GM19023 (cell line): ENCODE measurements around the gene PLA2G3.
"Not testable (repeated sequence)": the region's sequence is repeated elsewhere in the genome, so short reads cannot be mapped to it uniquely, and the experiment has no call there.

ENCODE experiments used
- ATAC-seq: cut with Tn5 transposase; IDR thresholded peaks from one replicate; pipeline ENCODE4 v1.9.1; 2021; ENCODE audit warnings: mild to moderate bottlenecking, moderate library complexity; ENCODE audit not compliant: unreplicated experiment

PLA2G3 gene, protein sequence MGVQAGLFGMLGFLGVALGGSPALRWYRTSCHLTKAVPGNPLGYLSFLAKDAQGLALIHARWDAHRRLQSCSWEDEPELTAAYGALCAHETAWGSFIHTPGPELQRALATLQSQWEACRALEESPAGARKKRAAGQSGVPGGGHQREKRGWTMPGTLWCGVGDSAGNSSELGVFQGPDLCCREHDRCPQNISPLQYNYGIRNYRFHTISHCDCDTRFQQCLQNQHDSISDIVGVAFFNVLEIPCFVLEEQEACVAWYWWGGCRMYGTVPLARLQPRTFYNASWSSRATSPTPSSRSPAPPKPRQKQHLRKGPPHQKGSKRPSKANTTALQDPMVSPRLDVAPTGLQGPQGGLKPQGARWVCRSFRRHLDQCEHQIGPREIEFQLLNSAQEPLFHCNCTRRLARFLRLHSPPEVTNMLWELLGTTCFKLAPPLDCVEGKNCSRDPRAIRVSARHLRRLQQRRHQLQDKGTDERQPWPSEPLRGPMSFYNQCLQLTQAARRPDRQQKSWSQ

DNA sequence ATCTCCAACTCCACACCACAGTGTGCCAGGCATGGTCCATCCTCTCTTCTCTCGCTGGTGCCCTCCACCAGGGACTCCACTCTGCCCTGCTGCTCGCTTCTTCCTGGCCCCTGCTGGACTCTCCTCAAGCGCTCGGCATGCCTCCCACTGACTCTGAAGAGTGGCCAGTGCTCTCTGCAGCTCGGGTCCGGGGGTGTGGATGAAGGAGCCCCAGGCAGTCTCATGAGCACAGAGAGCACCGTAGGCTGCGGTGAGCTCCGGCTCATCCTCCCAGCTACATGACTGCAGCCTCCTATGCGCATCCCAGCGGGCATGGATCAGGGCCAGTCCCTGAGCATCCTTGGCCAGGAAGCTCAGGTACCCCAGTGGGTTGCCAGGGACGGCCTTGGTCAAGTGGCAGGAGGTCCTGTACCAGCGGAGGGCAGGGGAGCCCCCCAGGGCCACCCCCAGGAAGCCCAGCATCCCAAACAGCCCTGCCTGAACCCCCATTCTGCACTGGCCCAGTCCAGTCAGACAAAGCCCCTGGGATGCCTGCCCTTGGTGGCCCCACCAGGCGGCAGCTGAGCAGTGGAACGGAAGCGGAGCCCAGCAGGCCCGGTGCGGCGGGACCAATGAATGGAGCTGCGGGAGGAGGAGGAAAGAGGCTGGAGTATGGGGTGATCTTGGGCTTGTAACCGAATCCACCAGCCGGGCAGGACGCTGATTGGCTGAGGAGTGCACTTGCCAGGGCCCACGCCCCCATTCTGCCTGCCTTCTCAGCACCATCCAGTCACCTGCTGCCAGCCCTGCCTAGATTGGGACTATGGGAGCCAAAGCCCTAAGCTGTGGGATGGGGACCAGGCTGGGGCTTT, at the start of gene PLA2G3:
Gene PLA2G3, minus strand, starts transcription at position 643 of the 851 bp plus-strand sequence. Its CDS starts 154 bp downstream, at position 489.
- no peak for ATAC-seq

DNA sequence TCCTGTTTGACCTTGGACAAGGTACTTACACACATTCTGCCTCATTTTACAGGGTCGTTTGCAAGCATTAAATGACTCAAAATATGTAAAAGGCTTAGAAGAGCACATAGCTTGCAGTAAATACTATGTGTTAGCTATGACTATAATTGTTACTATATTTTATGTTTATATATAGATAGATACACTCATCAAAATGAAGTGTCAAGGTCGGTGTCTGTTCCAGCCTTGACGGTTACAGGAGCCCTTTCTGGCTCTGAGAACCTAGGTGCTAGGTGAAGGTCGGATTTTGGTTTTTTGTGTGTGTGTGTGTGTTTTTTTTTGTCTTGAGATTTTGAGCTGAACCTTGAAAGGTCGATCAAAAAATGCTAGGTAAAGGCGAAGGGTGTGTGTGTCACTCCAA, 47.3 kb upstream of the PLA2G3 start:
- ATAC-seq, result no peak

DNA sequence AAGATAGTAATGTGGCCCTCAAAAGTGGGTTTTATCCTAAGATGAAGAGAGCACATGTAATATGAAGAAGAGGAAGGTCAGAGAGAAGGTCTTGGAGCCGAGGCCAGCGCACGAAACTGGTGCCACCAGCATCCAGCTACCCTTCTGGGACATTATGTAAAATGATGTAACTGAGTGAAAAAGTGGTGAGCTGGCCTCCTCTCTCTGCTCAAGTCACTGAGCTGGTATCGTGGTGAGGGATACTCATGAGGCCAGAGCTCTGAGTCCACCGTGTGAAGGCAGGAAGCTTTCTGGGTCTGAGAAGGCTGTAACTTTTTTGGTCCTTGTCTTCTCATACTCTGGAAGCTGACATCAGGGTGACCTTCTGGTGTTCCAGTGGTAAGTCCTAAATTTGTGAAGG, 44.7 kb upstream of the PLA2G3 start:
- no peak for ATAC-seq

DNA sequence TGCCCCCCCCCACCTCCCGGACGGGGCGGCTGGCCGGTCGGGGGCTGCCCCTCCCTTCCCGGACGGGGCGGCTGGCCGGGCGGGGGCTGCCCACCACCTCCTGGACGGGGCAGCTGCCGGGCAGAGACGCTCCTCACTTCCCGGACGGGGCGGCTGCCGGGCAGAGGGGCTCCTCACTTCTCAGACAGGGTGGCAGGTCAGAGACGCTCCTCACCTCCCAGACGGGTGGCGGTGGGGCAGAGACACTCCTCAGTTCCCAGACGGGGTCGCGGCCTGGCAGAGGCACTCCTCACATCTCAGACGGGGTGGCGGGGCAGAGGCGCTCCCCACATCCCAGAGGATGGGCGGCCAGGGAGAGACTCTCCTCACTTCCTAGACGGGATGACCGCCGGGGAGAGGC, 43.7 kb upstream of the PLA2G3 start:
- ATAC-seq, result no peak

DNA sequence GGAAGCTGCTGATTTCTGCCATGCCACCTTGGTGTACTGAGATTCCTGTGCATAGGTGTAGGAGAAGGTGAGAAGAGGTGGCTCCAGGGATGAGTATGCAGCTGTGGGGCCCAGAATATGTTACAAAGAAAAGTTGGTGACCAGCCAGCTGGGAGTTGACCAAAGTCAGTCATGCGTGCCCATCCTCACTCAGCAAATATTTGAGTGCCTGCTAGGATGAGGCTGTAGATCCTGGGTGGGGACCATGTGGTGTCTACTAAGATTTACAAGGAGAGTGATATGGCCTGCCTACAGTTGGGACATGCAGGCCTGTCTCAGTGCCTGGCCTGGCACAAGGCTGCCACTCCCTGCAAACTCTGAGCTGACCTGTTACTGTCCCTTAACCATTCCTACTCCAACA, 39.0 kb upstream of the PLA2G3 start:
- no peak for ATAC-seq

DNA sequence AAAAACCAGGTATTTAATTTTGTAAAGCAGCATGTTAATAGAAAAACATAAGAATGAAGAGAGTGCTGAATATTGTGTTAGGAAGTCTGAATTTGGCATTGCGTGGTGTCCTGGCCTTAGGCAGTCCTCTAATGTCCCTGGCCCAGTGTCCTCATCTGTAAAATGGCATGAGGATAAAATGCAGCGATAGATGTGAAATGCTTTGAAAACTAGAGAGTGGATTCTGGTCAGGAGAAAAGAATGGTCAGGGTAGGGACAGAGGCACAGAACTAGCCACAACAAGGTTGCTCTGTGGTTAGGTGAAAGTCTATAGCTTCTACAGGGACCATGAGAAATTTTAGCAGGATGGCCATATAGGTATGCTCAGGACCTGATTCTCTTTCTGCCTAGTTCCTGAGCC, 38.6 kb upstream of the PLA2G3 start:
- no peak for ATAC-seq

DNA sequence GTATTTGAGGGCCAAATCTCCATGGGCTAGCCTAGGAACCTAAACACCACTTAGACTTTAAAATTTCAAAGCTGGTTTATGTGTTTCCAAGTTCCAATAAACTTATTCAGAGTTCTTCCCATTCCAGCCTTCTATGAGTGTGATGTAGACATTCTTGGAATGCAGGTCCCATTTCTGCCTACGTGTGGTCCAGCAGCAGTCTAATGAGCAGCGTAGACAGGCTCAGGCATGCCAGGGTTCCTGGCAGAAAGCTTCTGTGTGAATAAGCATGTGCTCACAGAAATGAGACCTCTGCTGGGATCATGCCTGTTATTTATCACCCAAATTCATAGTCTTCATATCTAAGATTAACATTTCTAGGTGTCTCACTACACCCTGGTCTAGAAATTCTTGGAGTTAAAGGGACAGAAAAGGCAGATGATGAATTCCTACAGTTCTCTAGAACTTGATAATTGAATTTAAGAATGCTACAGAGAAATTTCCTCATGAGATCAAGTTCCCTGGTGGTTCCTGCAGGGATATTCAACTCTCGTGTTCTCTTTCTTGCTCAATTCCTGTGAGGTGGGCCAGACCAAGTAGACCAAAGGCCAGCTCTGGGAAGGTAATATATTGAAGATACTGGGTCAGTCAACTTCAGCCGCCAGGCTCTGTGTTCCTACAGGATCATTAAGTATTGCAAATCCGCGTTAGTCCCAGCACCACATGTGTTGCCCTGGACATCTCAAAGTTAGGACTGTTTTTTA, 37.3 kb upstream of the PLA2G3 start:
- no peak for ATAC-seq

DNA sequence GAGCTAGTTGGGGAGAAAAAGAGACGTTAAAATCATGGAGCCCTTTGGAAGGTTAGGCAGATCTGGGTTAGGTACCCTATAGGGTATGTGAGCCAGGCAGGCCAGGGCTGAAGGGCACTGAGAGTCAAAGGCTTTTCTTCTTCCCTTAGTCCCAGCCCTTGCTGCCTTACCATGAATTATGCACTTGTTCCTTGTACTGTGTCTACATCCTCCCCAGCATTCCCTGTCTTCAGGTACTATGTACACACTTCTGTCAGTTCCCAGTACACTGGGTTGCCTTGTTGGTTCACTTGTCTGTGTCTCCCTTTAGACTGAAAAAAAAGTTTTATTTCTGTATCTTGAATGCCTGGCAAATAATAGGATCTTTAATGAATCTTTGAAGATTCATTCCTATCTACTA, 36.6 kb upstream of the PLA2G3 start:
- ATAC-seq, result no peak

DNA sequence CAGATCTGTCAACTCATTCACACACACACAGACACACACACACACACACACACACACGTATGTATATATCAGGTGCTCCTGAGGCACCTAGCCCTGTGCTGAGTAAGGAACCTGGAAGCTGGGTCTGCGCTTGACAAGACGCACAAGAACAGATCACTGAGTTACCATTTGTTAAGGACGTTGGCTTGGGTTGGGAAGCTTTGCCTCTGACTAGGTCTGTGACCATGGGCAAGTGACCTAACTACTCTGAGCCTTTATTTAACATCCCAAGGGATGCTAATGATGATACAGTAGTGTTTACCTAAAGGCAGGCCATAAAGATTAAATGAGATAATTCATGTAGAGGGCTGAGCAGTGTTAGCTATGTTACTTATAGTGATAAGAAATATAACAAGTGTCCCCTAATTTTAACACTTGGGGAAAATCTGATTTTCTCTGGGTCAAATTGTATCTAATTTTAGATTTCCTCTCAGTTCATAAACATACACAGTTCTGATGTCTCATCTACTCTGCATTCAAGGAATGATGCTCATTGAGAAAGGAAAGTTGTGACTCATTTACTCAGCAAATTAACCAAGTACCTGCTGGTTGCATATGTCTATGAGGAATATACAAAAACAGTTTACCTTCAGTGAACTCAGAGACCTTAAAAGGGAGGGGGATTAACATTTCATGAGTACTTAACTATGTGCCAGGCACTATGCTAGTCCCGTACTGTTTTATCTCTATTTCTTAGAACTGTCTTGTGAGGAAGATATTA, 33.3 kb upstream of the PLA2G3 start:
- ATAC-seq, result no peak

DNA sequence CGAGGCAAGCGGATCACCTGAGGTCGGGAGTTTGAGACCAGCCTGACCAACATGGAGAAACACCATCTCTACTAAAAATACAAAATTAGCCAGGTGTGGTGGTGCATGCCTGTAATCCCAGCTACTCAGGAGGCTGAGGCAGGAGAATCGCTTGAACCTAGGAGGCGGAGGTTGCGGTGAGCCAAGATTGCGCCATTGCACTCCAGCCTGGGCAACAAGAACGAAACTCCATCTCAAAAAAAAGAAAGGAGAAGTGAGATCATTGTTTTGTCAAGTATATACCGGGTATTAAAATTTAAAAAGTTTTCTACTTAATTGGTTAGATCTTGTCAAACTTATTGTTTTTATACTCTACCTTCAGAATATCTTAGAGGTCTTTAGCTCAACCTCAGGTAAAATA, 31.4 kb upstream of the PLA2G3 start:
- not testable (repeated sequence) for ATAC-seq

DNA sequence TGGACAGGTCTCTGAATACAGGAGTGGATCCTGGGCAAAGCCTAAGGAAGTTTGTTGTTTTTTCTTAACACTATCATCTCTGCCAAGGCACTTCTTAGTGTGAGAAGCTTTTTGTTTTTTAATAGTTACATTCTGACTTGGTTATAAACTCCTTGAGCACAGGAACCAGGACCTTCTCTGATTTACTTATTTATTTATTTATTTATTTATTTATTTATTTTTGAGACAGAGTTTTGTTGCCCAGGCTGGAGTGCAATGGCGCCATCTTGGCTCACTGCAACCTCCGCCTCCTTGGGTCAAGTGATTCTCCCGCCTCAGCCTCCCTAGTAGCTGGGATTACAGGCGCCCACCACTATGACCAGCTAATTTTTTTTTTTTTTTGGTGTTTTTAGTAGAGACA, 30.7 kb upstream of the PLA2G3 start:
- no peak for ATAC-seq

DNA sequence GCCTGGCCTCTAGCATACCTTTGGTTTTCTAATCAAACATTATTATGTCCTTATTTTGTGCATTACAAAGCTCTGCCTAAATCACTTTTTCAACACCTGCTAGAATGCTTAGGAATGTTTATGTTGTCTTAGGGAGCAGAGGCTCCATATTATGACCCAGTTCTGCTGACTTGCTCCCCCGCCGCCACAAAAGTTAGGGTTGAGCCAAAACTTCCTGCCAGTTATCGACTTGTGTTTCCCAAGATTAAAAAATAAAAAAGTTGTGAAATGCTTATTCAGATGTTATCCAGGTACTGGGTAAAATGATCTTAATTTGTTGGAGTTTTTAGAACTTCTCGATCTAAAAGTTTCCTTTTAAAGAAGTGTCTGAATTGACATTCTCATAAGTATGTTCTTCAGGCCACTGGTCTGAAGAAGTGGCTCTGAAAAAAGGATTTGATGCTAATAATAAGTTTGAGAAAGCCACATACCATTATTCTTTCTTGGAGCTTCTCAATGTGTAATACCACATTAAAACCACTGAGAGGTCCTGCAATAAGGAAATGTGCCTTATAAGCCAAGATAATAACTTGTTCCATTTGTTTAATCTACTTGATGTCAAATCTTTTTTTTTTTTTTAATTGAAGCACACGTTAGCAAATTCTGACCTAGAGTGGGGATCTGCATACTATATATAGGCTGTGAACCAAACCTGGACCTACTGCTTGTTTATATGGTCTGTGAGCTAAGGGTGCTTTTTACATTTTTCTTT, 21.9 kb upstream of the PLA2G3 start:
- no peak for ATAC-seq

DNA sequence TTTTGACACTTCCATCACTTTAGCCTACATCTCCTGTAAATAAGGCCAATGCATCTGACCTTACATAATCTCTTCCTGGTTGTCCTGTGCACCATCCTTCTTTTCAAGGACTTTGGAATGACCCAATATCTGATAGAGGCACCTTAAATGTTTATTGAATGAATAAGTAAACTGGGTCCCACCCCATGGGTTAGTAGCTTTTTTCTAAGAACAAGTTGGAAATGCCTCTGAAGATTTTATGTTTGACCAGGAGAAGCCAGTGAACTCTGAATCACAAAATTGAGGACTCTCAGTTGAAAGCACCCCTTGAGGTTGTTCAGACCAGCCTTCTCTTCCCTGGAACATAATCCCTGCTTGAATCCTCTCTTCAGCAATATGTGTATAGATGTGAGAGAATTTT, 21.1 kb upstream of the PLA2G3 start:
- no peak for ATAC-seq

DNA sequence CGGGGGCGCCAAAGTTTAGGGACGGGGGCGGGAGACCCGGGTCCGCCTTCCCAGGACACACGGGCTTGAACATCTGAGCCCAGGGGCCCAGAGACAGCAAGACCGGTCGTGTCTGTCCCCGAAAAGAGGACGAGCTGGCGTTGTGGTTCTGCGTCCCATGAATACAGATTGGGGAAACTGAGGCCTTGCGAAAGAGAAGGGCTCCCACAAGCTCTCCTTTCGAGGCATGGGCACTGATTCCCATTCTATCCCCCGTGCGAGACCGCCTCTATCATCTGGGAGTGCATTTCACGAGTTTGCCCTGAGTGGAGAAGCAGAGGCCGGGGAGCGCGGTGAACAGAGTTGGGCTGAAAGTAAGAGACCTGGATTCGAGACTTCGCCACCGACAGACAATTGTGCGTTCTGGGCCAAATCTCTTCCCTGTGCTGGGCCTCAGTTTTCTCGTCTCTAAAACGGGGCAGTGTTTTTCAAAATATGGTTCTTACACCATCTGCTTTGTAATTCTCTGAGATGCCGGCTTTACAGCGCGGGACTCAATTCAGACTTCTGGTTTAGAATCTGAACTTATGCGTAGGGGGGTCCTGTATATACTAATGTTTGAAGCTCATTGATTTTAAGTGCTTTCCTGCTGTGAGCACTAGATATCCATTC, 20.1 kb upstream of the PLA2G3 start:
- peak; percentile 32 for ATAC-seq

DNA sequence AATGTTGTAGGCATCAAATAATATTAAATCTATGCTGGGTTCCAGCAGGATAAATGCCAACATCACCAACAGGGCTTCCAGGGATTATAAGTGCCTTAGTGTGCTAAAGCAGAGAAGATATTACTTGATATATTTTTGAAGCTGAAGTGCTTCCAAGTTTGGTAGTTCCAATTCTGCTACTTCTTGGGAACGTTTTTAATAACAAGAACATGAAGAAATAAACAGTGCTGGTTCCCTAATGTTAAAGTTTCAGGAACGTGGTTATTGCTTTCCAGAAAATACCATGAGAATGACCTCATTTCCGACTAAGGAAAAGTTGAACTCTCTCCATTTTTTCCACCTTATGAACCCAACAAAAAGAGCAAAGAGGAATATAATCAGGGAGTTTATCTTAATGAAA, 15.1 kb upstream of the PLA2G3 start:
- ATAC-seq, result no peak

DNA sequence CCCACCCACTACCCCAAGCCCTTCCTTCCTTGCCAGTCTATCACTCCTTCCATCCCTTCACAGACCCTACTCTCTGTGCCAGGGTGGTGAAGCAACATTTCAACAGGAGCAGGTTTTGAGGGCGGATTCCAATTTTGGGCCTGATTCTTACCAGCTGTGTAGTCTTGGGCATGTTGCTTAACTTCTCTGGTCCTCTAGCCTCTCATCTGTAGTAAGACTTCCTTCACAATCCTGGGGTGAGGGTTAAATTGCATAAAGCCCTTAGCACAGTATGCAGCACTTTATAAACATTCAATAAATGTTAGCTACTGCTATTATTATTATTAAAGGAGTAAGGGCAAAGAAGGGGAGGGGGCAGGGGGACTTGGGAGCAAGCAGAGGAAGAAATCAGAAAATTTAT, 14.7 kb upstream of the PLA2G3 start:
- no peak for ATAC-seq

DNA sequence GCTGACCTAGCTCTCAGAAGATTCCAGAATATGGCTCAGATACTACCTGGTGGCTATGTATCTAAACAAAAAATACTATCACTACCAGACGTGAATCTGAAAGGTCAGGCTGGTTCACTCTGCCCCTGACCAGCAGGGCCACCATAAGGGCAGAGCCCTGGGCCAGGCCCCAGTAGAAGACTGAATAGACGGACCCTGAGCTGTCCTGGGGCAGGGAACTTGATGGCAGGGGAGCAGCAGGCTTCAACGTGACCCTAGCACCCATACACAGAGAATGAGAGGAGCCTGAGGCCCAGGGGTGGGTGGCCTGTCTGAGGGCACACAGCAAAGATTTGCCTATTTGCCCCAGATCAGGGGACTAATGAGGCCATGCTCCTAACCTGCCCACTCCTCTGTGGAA, 13.0 kb upstream of the PLA2G3 start:
- ATAC-seq, result no peak

DNA sequence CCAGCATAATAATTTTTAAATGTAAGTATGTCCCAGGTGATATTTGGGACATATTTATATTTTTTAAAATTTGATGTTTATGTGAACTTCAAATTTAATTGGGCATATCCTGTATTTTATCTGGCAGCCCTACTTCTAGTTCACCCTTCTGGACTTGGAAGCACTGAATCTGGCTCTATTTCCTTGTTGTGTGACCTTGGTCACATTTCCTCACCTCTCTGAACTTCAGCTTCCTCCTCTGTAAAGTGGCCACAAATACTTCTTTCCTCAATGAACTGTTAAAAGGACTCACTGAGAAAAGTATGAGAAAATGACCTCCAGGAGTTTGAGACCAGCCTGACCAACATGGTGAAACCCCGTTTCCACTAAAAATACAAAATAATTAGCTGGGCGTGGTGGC, 11.6 kb upstream of the PLA2G3 start:
- ATAC-seq, result no peak

DNA sequence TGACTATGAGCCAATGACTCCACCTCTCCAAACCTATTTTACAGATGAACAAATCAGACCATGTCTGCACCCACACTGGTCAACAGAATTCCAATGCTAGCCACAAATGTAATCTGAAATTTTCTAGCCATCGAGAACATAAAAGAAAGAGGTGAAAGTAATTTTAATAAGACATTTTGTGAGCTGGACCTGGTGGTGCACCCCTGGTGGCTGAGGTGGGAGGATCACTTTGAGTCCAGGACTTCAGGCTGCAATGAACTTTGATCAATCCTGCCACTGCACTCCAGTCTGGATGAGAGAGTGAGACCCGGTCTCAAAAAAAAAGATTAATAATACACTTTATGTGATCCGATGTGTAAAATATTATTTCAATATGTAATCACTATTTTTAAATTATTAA, 10.3 kb upstream of the PLA2G3 start:
- ATAC-seq, result no peak
